DOHH2 (cell line): ENCODE measurements around the gene PSMA4.

Experiments
- H3F3A ChIP-seq: fragments of 200-600 bp; sonication (generic), shearing (Covaris generic); 2 replicates; pipeline ENCODE4 v1.6.0; 2016; ENCODE audit warnings: antibody characterized with exemption, mild to moderate bottlenecking; ENCODE audit not compliant: control insufficient read depth, insufficient read depth
- H3K27ac ChIP-seq: fragments of 200-600 bp; sonication (generic); 2 replicates; pipeline ENCODE4 v1.5.1; 2014; ENCODE audit warnings: low read depth, mild to moderate bottlenecking, low read length, moderate library complexity
- H3K27me3 ChIP-seq: fragments of 200-600 bp; sonication (generic); 2 replicates; pipeline ENCODE4 v1.6.1; 2014; ENCODE audit warnings: mild to moderate bottlenecking, low read length, mixed read lengths; ENCODE audit not compliant: control insufficient read depth
- H3K36me3 ChIP-seq: fragments of 200-600 bp; sonication (generic); 2 replicates; pipeline ENCODE4 v1.6.1; 2014; ENCODE audit warnings: mild to moderate bottlenecking, low read length, moderate library complexity, mixed read lengths; ENCODE audit not compliant: control insufficient read depth
- H3K4me1 ChIP-seq: fragments of 200-600 bp; sonication (generic); 2 replicates; pipeline ENCODE4 v1.6.1; 2014; ENCODE audit warnings: mild to moderate bottlenecking, low read length, mixed read lengths; ENCODE audit not compliant: control insufficient read depth
- H3K4me2 ChIP-seq: fragments of 200-600 bp; sonication (generic); 2 replicates; pipeline ENCODE4 v1.6.0; 2014; ENCODE audit warnings: mild to moderate bottlenecking, low read length, moderate library complexity
- H3K4me3 ChIP-seq: fragments of 200-600 bp; sonication (generic); 2 replicates; pipeline ENCODE4 v1.5.1; 2014; ENCODE audit warnings: mild to moderate bottlenecking, low read length, mixed read lengths
- H3K79me2 ChIP-seq: fragments of 200-600 bp; sonication (generic); 2 replicates; pipeline ENCODE4 v1.6.1; 2014; ENCODE audit warnings: mild to moderate bottlenecking, low read length, mixed read lengths; ENCODE audit not compliant: control insufficient read depth
- H3K9me2 ChIP-seq: fragments of 200-600 bp; sonication (generic); replicated peaks from 2 replicates; pipeline ENCODE4 v1.6.1; 2014; ENCODE audit warnings: mild to moderate bottlenecking, low read length, mixed read lengths; ENCODE audit not compliant: control insufficient read depth
- H3K9me3 ChIP-seq: fragments of 200-600 bp; sonication (generic); 2 replicates; pipeline ENCODE4 v1.6.1; 2014; ENCODE audit warnings: antibody characterized with exemption, low read length, mixed read lengths; ENCODE audit not compliant: control insufficient read depth, insufficient read depth
- H4K20me1 ChIP-seq: fragments of 200-600 bp; sonication (generic); 2 replicates; pipeline ENCODE4 v1.6.0; 2014; ENCODE audit warnings: low read depth, mild to moderate bottlenecking, antibody characterized with exemption, low read length, moderate library complexity; ENCODE audit not compliant: control insufficient read depth, insufficient read depth
- CTCF ChIP-seq: fragments of 200-600 bp; sonication (generic); IDR thresholded peaks from one replicate; pipeline ENCODE4 v1.5.1; 2014; ENCODE audit warnings: antibody characterized with exemption, mild to moderate bottlenecking, low read depth, low read length; ENCODE audit not compliant: poor library complexity, severe bottlenecking
- EZH2phosphoT487 ChIP-seq: fragments of 200-600 bp; sonication (generic); IDR thresholded peaks from 2 replicates; pipeline ENCODE4 v1.6.1; 2017; ENCODE audit warnings: borderline replicate concordance, mild to moderate bottlenecking, antibody characterized with exemption, low read length, moderate library complexity, mixed read lengths

The PSMA4 gene

DNA sequence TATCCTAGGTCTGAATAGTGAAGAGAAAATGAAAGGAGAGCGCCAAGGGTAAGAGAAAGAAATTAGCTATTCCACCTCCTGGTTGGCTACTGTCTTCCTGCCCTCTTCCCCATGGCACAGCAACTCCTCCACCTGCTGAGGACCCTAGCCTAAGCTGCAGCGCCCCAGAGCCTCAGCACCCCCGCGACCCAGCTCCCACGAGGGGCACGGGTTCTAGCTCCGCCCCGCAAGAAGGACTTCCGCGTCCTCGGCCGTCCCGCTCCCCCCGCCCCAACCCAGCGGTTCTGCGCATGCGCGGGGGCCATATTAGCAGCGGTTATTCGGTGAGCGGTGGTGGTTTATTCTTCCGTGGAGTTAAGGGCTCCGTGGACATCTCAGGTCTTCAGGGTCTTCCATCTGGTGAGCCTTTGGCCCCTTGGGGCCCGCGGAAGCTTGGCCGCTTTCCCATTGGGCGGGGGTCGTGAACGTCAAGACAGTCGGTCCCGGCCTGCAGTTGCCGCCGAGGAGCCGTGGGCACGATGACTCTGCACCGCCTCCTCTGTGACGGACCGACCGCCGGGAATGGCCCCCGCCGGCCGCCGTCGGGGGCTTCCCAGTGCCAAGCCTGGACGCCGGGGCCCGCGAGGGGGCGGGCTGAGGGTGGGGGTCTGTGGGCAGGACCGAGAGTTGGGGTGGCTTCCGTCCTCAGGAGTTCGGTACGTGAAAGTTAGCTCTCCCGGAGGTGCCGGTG, at the start of gene PSMA4:
PSMA4 (plus strand) TSS at position 304 of the 730 bp plus-strand sequence. CDS start 1,484 bp downstream, outside the sequence.
- Histone ChIP-seq H3K9me2 (no peaks in the 10 kb centered on the region), H3K36me3 (peaks cover 45% of the 10 kb centered on the region), H3K9me3 (no peaks in the 10 kb centered on the region), H3F3A (0 out of 2 replicates have a peak, but pooled peaks cover 6% of the 10 kb centered on the region), H3K4me3 (peak within 1 kb of the TSS; percentile 92), H4K20me1 (peaks cover 5% of the 10 kb centered on the region; the same call in 1 of the 2 replicates), H3K27me3 (no peaks in the 10 kb centered on the region), H3K4me1 (peaks cover 16% of the 10 kb centered on the region), H3K79me2 (peaks cover 40% of the 10 kb centered on the region), H3K27ac (peak within 1 kb of the TSS; percentile 47), H3K4me2 (peak within 1 kb of the TSS; percentile 84)
- no peak for TF ChIP-seq EZH2phosphoT487
- no peak for TF ChIP-seq CTCF

DNA sequence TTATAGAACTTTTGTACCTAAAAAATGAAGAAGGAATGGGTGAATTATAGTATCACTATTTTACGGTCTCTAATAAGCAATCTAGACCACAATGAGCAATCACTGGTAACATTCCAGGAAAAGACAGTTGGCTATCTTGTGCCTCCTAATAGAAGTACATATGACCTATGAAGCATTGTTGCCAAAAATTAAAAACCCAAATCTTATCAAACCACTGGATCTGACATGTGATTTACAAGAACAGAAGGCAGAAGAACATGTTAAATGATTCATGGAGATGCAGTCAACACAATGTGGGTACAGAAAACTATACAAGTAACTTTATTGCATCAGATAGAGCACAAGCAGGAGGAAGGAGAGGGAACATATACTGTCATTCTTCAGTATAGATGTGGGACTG, 47.4 kb upstream of the PSMA4 start:
- Histone ChIP-seq H3K27me3 (no peaks in the 10 kb centered on the region), H3K4me1 (peaks cover 9% of the 10 kb centered on the region), H4K20me1 (no peaks in the 10 kb centered on the region), H3F3A (0 out of 2 replicates have a peak, but pooled peaks cover 3% of the 10 kb centered on the region), H3K9me2 (no peaks in the 10 kb centered on the region), H3K27ac (no peak overlapping the region), H3K9me3 (no peaks in the 10 kb centered on the region), H3K4me3 (no peak overlapping the region), H3K36me3 (peaks cover 90% of the 10 kb centered on the region), H3K79me2 (no peaks in the 10 kb centered on the region), H3K4me2 (no peak overlapping the region)
- no peak for TF ChIP-seq CTCF
- TF ChIP-seq EZH2phosphoT487, result no peak

DNA sequence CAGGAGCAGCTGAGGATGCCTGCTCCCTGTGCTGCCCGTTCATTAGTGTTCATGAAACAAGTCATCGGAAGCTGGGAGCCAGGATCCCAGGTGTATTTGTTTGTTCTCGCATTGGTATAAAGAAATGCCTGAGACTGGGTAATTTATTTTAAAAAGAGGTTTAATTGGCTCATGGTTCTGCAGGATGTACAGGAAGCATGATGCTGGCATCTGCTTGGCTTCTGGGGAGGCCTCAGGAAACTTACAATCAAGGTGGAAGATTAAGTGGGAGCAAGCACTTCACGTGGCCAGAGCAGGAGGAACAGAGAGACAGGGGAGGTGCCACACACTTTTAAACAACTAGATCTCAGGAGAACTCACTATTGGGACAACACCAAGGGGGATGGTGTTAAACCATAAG, 38.4 kb upstream of the PSMA4 start:
- Histone ChIP-seq H3K27me3 (no peaks in the 10 kb centered on the region), H3K9me3 (no peaks in the 10 kb centered on the region), H3K4me1 (peaks cover 3% of the 10 kb centered on the region), H3K36me3 (peaks cover 37% of the 10 kb centered on the region), H3K9me2 (no peaks in the 10 kb centered on the region), H3K79me2 (no peaks in the 10 kb centered on the region), H3F3A (peaks cover 16% of the 10 kb centered on the region), H4K20me1 (no peaks in the 10 kb centered on the region), H3K4me3 (no peak overlapping the region), H3K27ac (no peak overlapping the region), H3K4me2 (no peak overlapping the region)
- TF ChIP-seq EZH2phosphoT487, result no peak
- no peak for TF ChIP-seq CTCF
